CD4-positive, alpha-beta T cell treated with Interferon gamma for 1 hour (primary cell): ENCODE data around the gene IL1R2.
A peak's percentile ranks its signal among the peaks of the same experiment; 100 is the strongest.

Experiments used
- DNase-seq: peaks from one replicate; pipeline ENCODE4 v3.0.0-alpha.2; 2020

The IL1R2 gene, protein sequence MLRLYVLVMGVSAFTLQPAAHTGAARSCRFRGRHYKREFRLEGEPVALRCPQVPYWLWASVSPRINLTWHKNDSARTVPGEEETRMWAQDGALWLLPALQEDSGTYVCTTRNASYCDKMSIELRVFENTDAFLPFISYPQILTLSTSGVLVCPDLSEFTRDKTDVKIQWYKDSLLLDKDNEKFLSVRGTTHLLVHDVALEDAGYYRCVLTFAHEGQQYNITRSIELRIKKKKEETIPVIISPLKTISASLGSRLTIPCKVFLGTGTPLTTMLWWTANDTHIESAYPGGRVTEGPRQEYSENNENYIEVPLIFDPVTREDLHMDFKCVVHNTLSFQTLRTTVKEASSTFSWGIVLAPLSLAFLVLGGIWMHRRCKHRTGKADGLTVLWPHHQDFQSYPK

DNA sequence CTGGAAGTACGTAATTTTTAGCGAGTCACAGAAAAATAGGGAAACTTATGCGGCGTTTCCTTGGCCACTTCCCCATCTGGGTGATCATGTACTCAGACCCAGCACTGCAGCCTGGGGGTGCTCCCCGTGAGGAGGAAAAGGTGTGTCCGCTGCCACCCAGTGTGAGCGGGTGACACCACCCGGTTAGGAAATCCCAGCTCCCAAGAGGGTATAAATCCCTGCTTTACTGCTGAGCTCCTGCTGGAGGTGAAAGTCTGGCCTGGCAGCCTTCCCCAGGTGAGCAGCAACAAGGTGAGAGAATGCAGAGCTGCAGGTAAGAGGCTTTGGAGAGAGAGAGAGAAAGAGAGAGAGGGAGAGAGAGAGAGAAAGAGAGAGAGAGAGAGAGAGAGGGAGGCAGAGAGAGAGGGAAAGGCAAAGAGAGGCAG lies at the start of gene IL1R2:
Gene IL1R2 (plus strand): TSS at position 240 of the 425 bp plus-strand sequence. CDS start 16,616 bp downstream, outside the sequence.
- DNase-seq: peak; percentile 61

DNA sequence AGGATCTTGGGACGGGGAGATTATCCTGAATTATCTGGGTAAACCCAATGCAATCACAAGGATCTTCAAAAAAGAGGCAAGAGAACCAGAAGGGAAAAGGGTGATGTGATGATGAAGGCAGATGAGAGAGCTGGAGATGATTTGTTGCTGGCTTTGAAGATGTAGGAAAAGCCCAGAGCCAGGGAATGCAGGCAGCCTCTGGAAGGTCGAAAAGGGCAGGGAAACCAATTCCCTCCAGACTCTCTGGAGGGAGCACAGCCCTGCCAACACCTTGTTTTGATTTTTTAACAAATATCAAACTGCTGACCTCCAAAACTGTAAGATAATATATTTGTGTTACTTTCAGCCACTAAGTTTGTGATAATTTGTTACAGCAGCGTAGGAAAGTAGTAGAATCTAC lies 48.9 kb upstream of the IL1R2 start:
- no peak for DNase-seq

DNA sequence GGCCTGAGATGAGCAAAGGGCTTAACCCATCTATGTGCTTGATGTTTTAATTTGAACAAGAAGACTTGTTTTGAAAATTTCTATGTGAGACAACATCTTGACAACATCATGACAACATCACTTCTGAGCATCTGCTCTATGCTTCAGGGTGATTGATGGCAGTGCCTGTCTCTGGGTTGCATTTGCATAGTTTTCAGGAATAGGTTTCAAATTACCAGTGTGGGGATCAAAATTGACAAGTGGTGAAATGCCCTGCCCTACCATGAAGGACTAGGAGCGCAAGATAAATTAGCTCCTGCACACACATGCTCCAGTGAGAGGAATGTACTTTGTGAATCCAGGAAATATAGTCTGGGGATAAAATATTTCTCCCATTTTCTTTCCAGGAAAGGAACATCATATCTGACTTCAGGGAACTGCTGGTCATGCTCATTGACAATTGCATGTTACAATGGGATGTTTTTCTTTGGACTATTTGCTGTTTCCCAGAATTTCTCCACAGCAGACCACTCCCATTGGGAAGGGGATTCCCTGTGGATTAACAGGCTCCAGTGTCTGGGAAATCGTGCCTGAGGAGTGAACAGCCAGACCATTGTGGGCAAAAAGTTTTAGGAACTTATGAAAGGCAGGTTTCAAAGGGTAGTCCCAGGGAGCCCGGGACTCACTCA lies 45.3 kb upstream of the IL1R2 start:
- DNase-seq: no peak

DNA sequence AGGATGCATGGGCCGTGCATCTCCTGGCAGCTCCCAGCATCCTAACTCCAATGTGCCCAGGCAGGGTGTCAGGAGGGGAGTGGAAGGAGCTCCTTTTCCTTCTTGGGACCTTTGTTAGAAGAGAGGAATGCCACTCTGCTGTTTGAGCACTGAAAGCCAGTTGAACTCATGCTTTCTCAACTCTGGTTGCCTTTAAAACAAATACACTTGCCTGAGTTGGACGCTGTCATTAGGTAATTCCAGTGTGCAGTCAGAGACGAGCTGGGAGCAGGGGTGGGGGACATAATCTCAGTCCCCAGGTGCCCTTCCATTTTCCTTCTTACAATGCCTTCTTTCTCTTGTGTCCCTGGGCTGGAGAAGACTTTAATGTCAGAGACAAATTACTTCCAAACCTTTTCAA lies 44.4 kb upstream of the IL1R2 start:
- DNase-seq: no peak

DNA sequence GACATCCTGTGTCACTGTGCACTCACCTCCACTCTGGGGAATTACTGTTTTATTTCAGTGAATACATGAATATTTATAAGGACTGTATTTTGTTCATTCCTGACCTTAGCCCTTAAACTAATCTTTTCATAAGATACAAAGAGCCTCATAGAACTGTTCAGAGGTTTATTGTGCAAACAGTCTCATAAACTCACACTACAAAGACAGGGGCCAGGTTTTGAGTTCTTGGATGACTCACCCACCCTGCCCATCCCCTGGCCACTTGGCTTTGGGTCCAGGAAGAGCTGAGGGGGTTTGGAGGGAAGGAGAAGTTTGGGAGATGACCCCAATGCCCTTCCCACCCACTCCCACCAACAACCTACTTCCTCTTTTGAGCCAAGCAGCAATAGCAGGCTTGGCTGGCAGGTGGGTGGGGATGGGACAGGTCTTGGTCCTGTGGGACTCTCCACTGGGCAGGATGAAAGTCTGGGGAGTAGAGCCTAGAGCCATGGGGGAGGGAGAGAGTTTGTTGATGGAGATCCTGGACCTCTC lies 43.1 kb upstream of the IL1R2 start:
- no peak for DNase-seq

DNA sequence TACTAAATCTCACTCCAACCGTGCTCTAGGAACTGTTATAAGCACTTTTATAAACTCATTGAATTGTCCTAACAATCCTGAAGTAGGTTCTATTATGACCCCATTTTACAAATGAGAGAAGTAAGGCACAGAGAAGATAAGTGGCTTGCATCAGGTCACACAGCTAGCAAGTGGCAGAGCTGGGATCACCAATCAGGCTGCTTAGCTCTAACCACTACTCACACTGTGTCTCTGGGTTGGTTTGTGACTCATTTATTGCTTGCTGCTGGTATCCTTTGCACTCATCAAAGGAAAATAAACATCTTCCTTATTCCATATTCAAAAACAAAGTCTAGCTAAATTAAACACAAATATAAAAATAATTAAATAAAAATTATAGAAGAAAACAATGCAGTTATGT lies 42.5 kb upstream of the IL1R2 start:
- no peak for DNase-seq

DNA sequence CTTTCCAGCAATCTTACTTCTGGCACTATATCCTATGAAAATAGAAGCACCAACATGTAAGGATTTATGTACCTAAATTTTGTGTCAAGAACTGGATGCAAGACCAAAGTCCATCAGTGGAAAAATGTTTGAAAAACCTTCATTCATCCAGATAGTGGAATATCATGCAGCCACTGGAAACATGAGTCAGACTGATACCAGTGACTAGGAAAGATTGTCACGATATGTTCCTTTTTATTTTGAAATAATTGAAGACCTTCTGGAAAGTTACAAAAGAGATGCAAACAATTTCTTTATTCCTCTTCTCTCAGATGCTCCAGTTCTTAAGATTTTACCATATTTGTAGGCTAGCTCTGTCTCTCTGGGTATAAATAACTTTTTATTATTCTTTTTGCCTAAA lies 40.5 kb upstream of the IL1R2 start:
- no peak for DNase-seq

DNA sequence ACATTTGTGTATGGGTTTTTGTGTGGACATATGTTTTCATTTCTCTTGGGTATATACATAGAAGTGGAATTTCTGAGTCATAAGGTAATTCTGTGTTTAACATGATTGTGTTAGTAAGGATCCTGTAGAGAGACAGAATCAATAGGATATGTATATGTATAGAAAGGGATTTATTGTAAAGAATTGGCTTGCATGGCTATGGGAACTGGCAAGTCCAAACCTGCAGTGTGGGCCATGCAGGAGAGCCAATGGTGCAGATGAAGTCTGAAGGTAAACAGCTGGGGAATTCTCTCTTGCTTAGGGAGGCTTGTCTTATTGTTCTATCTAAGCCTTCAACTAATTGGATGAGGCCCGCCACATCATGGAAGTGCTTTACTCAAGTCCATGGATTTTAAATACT lies 39.2 kb upstream of the IL1R2 start:
- DNase-seq: no peak

DNA sequence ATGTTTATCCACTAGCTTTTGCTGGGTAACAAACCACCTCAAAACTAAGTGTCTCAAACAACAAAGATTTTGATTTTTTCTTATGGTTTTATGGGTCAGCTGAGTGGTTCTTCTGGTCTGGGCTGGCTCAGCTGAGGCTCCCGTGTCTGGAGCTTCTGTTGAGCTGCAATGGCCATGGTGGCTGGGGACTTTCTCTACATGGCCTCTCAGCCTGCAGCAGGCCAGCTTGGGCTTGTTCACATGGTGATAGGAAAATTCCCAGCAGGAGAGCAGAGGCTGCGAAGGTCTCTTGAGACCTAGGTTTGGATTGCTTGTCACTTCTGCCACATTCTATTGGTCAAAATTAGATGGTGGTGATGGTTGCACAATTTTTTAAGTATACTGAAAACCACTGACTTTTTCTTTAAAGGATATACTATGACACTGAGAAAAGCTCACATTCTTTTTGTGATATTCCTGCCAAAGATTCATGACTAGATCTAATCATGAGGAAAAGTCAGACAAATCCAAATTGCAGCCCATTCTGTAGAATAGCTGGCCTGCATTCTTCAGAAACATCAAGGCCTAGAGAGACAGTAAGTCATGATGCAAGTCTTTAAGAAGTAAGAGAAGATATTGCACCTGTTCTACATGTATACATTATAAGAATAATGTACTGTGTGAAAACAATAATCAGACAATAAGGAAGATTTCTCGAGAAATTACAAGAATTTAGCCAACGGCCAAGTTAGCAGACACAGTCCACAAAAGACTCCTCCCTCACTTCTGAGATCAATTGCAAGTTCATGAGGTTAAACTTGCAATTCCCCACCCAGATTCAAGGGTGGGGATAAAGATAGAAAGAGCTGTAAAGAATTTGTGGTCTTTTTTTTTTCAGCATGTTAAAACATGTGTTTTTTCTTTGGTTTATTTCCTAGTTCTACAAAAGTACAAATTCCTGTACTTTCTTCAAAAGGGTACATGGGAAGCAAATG lies 35.0 kb upstream of the IL1R2 start:
- DNase-seq: no peak

DNA sequence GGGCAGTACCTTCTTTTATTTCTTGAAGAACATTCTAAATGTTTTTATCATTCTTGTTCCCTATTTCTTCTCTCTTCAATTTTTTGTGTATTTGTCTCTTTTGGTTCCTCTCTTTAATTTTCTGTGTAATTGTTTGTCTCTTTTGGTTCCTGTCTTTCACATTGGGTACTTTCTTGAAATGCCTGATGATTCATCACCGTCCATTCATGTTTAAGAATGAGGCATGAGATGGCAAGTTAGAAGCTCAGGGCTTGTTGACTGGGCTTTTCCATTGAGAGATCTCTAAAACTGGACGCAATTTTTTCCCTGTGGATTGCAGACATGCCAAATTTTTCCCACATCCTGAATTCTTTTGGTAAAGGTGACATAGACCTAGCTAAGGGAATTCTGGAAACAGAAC lies 33.7 kb upstream of the IL1R2 start:
- no peak for DNase-seq

DNA sequence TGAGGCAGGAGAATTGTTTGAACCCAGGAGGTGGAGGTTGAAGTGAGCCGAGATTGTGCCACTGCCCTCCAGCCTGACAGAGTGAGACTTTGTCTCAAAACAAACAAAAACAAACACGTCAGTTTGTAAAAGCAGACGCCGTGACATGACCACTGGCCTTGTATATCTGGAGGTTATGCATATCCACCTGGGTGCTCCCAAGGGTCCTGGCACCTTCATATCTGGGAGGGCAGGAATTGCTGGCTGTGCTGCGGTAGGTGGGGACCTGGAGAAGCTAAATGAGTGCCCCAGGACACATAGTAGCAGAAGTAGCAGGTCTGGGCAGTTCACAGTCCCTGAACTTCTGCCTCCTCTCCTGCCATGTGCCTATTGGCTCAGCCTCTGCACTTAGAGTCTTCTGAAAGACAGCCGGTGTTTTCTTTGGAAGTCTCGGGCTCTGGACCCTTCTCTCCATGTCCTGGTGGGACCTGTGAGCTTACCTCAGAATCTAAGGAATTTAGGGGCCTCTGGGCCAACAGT lies 30.9 kb upstream of the IL1R2 start:
- no peak for DNase-seq

DNA sequence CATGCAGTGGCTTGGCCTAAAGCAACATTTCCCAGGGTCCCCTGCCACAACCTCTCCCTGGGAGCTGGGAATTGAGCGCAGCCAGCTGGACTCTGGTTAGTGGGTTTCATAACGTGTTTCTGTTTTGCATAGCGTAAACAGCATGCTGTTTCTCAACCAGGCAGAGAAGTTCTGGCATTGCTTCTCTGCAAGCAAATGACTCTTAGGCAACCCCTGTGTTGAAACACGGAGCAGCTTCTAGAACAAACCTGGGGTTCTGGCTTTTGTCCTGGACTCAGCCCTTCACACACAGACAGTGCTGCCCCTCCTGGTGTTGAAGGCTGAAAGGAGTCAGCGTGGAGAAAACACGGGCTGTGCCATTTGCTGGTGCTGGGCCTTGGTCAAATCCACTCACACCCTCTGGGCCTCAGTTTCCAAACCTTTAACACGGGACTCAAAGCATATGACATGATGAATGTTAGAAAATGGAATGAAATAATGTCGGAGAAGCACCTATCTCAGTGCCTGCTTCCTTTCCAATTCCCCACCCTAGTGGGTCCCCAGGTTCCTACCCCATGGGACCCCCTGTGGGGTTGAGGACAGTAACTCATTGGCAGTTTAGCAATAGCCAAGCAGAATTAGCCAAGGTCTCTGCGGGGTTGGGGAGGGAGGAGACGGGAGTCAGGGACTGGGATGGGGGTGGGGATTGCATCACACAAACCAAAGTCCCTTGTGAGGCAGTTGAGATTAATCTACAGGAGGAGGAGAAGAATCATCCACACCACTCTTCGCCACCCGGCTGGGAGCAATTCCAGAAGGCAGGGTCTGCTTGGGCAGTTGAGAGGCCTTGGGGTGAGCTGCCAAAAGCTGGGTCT lies 30.2 kb upstream of the IL1R2 start:
- DNase-seq: peak; percentile 51

DNA sequence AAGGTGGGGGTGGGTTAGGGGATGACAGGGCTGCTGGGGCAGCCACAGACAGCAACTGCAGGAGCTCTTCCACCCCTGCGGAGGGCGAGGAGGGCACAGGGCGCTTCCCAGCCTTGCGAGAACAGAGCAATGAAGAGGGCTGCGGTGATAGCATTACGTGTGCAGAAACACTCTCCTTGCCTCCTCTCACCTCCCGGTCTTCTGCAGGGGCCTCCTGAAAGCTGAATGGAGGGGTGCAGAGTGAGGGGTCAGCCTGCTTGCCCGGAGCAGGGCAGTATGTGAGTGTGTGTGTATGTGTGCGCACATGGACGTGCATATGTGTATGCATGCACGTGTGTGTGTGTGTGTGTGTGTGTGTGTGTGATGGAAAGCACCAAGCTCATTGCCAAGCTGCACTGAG lies 29.5 kb upstream of the IL1R2 start:
- DNase-seq: no peak

DNA sequence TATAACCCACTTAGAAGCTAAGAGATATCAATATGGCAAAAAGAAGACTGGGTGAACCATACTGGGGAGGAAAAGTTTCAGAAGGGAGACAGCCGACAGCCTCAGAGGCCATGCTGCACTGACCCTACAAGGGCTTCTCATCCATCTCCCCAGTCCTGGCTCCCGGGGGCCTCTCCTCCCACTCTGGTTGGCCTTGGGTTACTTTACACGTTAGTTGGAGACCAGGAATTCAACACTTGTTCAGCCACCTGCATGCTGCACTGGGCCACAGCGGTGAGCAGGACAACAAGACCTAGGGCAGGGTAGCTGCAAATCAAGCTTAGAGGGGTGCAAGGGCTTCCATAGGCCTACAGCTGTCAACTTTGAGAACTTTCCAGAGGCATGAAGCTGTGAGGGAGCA lies 28.6 kb upstream of the IL1R2 start:
- no peak for DNase-seq

DNA sequence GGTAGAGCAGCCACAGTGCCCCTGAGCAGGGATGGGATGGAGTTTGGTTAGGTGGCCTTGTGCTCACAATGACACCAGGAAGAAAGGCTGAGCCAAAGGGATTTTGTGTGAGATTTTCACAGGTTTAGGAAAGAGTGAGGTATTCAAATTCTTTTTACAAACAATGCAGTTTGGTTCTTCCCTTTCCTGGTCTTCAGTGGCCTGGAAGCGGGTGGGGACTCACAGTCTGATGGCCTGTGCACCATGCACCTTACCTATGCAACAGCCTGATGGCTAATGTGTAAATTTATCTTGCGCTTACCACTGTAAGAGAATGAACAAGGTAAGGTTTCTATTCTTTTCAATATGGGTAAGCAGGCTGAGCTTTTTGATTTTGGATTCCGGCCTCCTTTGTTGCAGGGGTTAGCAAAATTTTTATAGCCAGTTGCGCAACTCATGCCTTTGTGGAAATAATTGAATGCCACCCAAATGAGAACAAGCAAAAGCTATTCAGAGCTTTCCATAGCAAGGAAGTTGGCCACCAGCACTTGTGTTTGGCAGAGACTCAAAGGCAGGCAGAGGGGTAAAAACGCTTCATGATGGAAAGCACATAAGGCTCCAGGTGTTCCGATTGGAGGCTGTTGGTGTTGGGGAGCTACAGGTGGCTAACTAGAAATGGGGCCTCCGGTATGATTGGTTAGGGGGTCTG lies 23.8 kb upstream of the IL1R2 start:
- no peak for DNase-seq

DNA sequence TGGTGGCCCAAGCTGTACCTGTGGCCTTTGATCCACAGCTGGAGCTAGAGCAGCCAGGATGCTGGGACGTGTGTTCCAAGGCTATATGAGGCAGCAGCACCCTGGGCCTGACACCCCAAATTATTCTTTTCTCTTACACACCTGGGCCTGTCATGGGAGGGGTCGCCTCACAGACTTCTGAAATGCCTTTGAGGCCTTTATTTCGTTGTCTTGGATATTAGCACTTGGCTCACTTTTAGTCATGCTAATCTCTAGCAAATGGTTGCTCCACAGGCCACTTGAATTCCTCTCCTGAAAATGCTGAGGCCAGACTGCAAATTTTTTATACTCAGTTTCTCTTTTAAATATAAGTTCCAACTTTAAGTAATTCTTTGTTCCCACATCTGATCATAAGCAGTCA lies 22.0 kb upstream of the IL1R2 start:
- DNase-seq: no peak

DNA sequence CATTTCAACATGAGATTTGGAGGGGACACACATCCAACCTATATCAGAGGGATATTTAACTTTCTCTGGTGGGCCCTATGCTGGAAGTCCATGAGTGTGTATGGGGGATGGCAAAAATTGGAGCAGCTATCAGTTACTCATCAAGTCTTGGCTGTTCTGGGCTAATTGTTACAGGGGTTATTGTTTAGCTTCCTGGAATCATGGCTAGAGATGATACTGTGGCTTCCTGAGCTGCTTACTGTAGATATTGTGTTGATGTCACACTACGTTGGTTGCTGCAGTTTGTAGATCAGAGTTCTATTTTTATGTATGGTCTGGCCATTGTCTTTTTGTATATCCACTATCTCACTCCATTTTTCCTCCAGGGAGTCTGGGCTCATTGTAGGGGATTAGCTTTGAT lies 20.9 kb upstream of the IL1R2 start:
- no peak for DNase-seq

DNA sequence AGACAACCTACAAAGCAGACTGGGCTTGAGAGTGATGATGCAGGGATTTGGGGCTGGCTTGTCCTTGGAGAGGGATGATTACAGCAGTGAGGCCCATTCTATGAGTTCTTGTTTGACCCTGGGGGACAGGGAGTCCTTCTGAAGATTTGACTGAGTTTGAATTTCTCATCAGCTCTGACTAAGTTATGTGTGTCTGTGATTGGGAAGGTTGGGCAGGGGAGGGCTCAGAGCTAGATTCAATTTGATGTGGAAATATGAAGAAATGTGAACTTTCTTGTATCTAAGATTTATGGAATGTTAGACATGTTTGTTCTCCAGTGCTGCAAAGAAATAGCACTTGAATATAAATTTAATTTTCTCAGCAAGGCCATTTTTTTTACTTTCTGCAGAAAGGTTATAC lies 19.9 kb upstream of the IL1R2 start:
- DNase-seq: no peak

DNA sequence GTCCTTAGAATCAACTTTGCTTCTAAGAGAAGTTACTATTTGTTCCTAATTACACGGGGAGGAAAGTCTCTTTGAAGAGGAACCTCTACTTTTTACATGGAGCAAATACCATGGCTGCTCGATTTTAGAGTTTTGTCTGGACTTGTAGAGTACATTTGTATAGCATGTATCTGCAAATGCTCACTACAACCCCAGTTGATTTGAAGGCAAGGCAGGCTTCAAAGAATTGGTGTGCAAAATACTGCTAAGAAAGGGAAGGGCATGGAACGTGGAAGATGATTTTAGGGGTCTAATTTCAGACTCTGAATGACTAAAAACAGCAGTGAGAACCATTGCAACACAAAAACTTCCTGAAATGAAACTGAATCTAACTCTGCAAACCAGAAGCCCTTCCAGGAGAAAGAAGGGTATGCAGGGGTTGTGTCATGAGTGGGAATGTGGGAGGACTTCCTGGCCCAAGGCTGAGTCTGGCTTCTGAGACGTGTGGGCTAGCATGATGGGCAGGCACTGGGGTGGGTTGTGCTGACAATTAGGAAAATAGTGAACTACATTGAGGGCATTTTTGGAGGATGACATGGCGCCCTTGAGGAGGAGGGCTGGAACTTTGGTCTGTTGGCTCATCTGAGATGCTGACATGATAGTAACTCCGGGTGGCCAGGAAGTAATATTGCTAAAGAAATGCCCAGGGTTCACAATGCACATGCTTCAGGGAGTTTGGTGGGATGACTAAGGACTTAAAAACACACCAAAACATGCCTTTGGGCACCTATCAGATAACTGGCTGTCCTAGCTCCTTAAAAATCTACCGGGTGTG lies 18.9 kb upstream of the IL1R2 start:
- no peak for DNase-seq

DNA sequence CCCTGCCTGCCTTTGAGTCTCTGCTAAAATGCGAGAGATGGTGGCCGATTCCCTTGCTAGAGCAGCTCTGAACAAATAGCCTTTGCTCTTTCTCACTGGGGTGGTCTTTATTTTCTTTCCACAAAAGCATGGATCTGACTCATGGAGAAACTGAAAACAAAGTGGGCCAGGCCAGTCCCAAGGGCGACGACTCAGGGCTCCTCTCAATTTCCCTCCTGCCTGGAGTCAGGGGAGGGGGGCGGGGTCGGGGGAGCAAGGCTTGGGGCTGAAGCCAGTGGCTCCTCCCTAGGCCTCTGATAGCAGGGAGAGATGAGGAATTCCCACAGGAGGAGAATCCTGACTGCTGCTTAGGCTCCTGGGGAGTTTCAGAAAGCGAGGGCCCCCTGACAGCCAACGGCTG lies 17.1 kb upstream of the IL1R2 start:
- no peak for DNase-seq
